GM19239 (cell line): Measurements from ENCODE around the gene RNF44.
"Not testable (repeated sequence)": the region's sequence is repeated elsewhere in the genome, so short reads cannot be mapped to it uniquely, and the experiment has no call there.

ENCODE experiments used
- DNase-seq: peaks from one replicate; pipeline ENCODE4 v3.0.0; 2011; ENCODE audit warnings: low spot score; ENCODE audit not compliant: insufficient read length
- FAIRE-seq: peaks from 2 replicates; lab custom pipeline; 2011; peaks lifted over from hg19 to GRCh38; lab: Jason Lieb, UNC

RNF44 gene

GRCh38 chr5:176553260-176554085 lies 16.3 kb upstream of the RNF44 start:
- FAIRE-seq, result no peak
- no peak for DNase-seq

- FAIRE-seq (no peak), DNase-seq (no peak)
Measured at GRCh38 chr5:176552332-176552869, 15.2 kb upstream of the RNF44 start.

- not testable (repeated sequence) for DNase-seq, FAIRE-seq
Measured at GRCh38 chr5:176550937-176551336, 13.7 kb upstream of the RNF44 start.

GRCh38 chr5:176550275-176550831 lies 13.2 kb upstream of the RNF44 start:
- FAIRE-seq (no peak), DNase-seq (no peak)

- FAIRE-seq (no peak), DNase-seq (no peak)
Measured at GRCh38 chr5:176549871-176550270, 12.7 kb upstream of the RNF44 start.

- FAIRE-seq (no peak), DNase-seq (no peak)
Measured at GRCh38 chr5:176548967-176549444, 11.8 kb upstream of the RNF44 start, which contains the start of gene CDHR2. CDHR2 (plus strand) TSS chr5:176549342; CDS start chr5:176565353, 16,011 bp downstream.

GRCh38 chr5:176547802-176548201 lies 10.6 kb upstream of the RNF44 start:
- DNase-seq (no peak), FAIRE-seq (no peak)

- FAIRE-seq (no peak), DNase-seq (no peak)
Measured at GRCh38 chr5:176545737-176546509, 8.7 kb upstream of the RNF44 start.

GRCh38 chr5:176545388-176545736 lies 8.2 kb upstream of the RNF44 start:
- no peak for FAIRE-seq
- DNase-seq, result no peak

GRCh38 chr5:176543428-176544182 lies 6.4 kb upstream of the RNF44 start:
- FAIRE-seq (peak; percentile 80), DNase-seq (peak; percentile 74)

- DNase-seq, result no peak
- FAIRE-seq, result no peak
Measured at GRCh38 chr5:176542596-176543427, 5.6 kb upstream of the RNF44 start.

- peak; percentile 21 for FAIRE-seq
Measured at GRCh38 chr5:176542135-176542595, 5.0 kb upstream of the RNF44 start.

GRCh38 chr5:176541338-176542134 lies 4.3 kb upstream of the RNF44 start:
- FAIRE-seq (peak; percentile 47), DNase-seq (no peak)

More at GRCh38 chr5:176542135-176542595, 5.0 kb upstream of the RNF44 start:
- DNase-seq, result no peak

GRCh38 chr5:176540956-176541337 lies 3.7 kb upstream of the RNF44 start:
- FAIRE-seq (no peak), DNase-seq (no peak)

GRCh38 chr5:176540476-176540899 lies 3.3 kb upstream of the RNF44 start:
- no peak for FAIRE-seq

GRCh38 chr5:176538989-176539384 lies 1.8 kb upstream of the RNF44 start:
- DNase-seq (no peak), FAIRE-seq (no peak)

More at GRCh38 chr5:176540476-176540899, 3.3 kb upstream of the RNF44 start:
- no peak for DNase-seq

GRCh38 chr5:176538230-176538988 lies 1.2 kb upstream of the RNF44 start:
- no peak for DNase-seq

More at GRCh38 chr5:176538230-176538988, 1.2 kb upstream of the RNF44 start:
- no peak for FAIRE-seq
